Muscle layer of duodenum (tissue), 2 donors: ENCODE data around the gene ART5.
"Not testable (repeated sequence)": the region's sequence is repeated elsewhere in the genome, so short reads cannot be mapped to it uniquely, and the experiment has no call there.

Source experiments
- H3K27ac ChIP-seq: one replicate; pipeline ENCODE4 v1.7.0; 2013; ENCODE audit warnings: mild to moderate bottlenecking, low read length
- H3K27me3 ChIP-seq: one replicate; pipeline ENCODE4 v1.7.0; 2013; ENCODE audit warnings: low read depth, mild to moderate bottlenecking, control low read depth, low read length
- H3K36me3 ChIP-seq, 2 donors: one replicate each; pipeline ENCODE4 v1.7.0; 2013; ENCODE audit warnings: low read length in 2 of 2, control low read depth in 1 of 2, mild to moderate bottlenecking in 1 of 2; ENCODE audit not compliant: insufficient read depth in 2 of 2, control insufficient read depth in 1 of 2
- H3K4me1 ChIP-seq, 2 donors: one replicate each; pipeline ENCODE4 v1.7.0; 2013; ENCODE audit warnings: low read length in 2 of 2, mild to moderate bottlenecking in 2 of 2, control low read depth in 1 of 2, moderate library complexity in 1 of 2; ENCODE audit not compliant: insufficient read depth in 2 of 2, control insufficient read depth in 1 of 2
- H3K4me3 ChIP-seq, 2 donors: one replicate each; pipeline ENCODE4 v1.7.0; 2013; ENCODE audit warnings: low read length in 2 of 2, low read depth in 1 of 2, mild to moderate bottlenecking in 1 of 2
- H3K9me3 ChIP-seq, 2 donors: one replicate each; pipeline ENCODE4 v1.7.0; 2013; ENCODE audit warnings: low read length in 2 of 2, control low read depth in 1 of 2, mild to moderate bottlenecking in 1 of 2; ENCODE audit not compliant: control insufficient read depth in 1 of 2
- donor health status: healthy.

Gene ART5

DNA sequence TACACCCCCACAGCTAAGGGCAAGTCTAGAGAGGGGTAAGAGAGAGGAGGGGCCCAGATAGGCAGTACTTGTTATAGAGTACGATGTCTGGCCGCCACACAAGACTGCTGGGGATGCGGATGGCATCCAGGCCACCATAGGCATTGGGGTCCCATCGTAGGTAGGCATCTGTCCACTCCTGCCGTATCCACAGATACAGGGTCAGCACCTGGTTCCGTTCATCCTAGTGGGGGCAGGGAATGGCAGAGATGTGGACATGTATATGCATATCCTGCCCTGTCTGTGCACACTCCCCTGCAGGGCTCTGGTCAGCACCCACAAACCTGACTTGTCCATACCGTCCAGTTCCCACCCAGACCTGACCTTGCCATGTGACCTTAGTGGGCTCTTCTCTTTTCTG, 27.3 kb upstream of the ART5 start:
- H3K27ac ChIP-seq, result no peak overlapping the region
- H3K27me3 ChIP-seq, result no peaks in the 10 kb centered on the region
- no peak overlapping the region for H3K4me3 ChIP-seq
- H3K4me1 ChIP-seq, result no peaks in the 10 kb centered on the region
- H3K36me3 ChIP-seq, result peaks cover 30 to 95% of the 10 kb centered on the region in 2 donors
- no peaks in the 10 kb centered on the region for H3K9me3 ChIP-seq

DNA sequence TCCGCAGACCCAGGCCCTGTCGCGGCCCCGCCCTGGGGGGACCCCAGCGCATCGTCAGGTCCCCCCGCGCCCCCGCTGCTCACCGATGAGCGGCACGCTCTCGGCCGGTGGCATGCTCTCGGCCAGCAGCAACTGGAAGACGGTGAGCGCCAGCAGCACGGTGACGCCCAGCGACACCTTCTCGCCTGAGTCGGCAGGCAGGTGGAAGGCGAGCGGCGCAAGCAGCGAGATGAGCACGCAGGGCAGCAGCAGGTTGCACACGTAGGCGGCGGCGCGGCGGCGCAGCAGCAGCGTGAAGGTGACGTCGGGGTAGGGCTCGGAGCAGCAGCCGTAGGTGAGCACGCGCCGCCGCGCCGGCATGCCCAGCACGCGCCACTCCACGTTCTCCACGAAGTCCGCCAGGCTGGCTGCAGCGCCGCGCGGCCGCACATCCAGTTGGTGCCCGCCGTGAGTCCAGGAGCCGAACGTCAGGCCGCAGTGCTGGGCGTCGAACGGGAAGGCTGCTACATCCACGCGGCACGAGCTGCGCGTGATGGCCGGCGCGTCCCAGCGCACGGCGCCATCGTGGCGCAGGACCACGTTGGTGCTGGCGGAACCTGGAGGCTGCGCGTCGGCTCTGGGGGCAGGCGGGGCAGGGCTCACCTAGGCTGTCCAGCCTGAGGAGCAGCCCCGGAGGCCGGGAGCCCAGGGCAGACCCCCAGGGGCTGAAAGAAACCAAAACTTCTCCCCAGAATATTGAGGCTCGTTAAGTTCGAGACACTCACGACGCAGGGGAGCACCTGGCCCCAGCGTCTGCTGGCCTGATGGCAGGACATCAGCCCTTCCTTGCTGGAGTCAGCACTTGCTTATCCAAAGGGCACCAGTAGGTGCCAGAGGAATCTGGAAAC, 25.6 kb upstream of the ART5 start:
- Histone ChIP-seq H3K27me3 (no peaks in the 10 kb centered on the region), H3K36me3 (peaks cover 20 to 81% of the 10 kb centered on the region in 2 donors), H3K27ac (no peak overlapping the region), H3K4me1 (no peaks in the 10 kb centered on the region), H3K4me3 (no peak overlapping the region), H3K9me3 (no peaks in the 10 kb centered on the region)

DNA sequence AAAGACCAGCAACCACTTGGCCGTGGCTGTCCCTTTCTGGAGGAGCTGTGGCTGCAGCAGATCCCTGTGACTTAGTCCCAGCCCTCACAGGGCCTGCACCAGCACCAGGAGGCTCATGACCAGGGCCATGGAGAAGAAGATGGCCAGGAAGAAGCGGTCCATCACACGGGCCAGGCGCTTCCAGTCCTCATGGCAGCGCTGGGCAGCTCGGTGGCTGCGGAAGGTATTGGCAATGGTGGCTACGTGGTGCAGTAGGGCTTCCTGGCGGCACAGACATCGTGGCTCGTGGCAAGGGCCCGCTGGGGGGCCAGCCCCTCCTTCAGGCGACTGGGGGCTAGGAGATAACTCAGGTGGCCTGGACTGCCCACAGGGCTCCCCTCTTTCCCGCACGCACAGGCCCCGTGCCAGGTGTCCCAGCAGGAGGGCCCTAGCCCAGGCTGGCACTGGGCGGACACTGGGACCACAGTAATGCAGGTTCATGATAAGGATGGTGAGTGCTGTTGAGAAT, 24.3 kb upstream of the ART5 start:
- H3K27ac ChIP-seq, result no peak overlapping the region
- H3K4me3 ChIP-seq, result no peak overlapping the region
- peaks cover 11 to 68% of the 10 kb centered on the region in 2 donors for H3K36me3 ChIP-seq
- no peaks in the 10 kb centered on the region for H3K9me3 ChIP-seq
- no peaks in the 10 kb centered on the region for H3K27me3 ChIP-seq
- no peaks in the 10 kb centered on the region for H3K4me1 ChIP-seq

DNA sequence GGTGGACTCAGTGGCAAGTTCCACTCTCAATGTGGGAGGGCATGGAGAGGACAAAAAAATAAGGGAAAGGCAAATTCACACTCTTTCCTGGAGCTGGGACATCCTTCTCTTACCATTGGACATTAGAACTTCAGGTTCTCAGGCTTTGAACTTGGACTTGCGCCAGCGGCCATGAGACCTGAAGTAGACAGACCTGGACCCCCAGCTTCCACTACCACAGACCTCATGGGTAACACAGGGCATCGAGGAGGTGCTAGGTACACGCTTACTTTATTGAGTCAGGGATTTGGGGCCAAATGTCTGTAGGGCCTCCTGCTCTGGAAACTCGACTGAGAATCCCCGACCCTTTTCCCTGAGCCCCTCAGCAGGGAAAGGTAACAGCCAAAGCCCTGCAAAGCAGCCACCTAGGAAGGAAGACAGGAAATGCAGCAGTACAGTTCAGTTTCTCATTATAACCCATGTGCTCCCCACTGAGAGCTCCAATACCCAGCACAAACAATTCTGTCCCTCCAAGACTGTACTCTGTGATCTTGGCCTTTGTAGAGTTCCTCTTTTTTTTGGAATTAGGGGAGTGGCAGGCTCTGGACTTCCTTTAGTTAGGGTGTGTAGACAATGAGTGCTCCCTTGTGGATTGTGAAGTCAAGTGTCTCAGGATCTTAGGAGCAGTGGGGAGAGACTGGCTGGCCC, 23.7 kb upstream of the ART5 start:
- Histone ChIP-seq H3K27ac (no peak overlapping the region), H3K36me3 (peaks cover 8 to 62% of the 10 kb centered on the region in 2 donors), H3K4me1 (no peaks in the 10 kb centered on the region), H3K27me3 (no peaks in the 10 kb centered on the region), H3K4me3 (no peak overlapping the region), H3K9me3 (no peaks in the 10 kb centered on the region)

DNA sequence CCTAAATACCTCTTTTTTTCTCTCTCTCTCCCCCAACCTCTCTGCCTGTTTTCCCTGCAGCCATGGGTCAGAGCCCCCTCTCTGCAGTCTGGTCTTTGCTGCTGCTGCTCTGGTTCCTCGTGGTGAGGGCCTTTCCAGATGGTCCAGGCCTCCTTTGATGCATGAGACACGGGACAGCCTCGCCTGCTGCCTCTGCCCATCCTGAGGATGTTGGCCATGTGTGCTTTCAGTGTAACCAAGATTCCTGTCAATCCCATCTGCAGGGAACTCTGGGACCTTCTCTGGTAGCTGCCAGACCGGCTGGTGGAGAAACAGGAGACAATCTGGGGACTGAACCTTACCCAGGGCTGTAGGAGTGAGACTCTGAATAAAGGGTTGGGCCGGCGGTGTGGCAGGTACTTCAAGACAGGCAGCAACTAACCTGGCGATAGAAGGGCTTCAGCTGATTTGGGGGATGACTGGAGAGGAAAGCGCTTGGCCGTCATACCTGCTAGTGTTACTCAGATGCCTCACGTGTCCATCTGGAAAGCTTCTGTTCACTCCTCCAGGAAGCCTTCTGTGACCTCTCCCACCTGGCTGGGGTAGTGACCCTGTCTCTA, 22.3 kb upstream of the ART5 start:
- Histone ChIP-seq H3K4me3 (no peak overlapping the region), H3K9me3 (no peaks in the 10 kb centered on the region), H3K27ac (no peak overlapping the region), H3K27me3 (no peaks in the 10 kb centered on the region), H3K36me3 (peaks cover 5 to 50% of the 10 kb centered on the region in 2 donors), H3K4me1 (no peaks in the 10 kb centered on the region)

DNA sequence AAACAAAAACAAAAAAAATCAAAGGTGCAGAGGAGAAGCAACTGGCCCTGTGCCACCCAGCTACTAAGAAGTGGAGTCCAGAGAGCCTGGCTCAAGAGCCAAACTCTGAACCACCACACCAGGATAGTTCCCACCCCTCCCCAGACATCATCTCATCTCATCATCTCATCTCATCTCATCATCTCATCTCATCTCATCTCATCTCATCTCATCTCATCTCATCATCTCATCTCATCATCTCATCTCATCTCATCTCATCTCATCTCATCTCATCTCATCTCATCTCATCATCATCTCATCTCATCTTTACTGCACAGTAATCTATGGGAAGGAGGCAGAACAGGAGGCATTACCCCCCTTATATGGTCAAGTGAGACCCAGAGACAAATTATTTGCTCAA, 21.1 kb upstream of the ART5 start:
- H3K4me1 ChIP-seq, result no peaks in the 10 kb centered on the region
- H3K36me3 ChIP-seq, result peaks cover 0 to 38% of the 10 kb centered on the region in 2 donors
- no peaks in the 10 kb centered on the region for H3K9me3 ChIP-seq
- no peak overlapping the region for H3K27ac ChIP-seq
- H3K4me3 ChIP-seq, result no peak overlapping the region
- H3K27me3 ChIP-seq, result no peaks in the 10 kb centered on the region

DNA sequence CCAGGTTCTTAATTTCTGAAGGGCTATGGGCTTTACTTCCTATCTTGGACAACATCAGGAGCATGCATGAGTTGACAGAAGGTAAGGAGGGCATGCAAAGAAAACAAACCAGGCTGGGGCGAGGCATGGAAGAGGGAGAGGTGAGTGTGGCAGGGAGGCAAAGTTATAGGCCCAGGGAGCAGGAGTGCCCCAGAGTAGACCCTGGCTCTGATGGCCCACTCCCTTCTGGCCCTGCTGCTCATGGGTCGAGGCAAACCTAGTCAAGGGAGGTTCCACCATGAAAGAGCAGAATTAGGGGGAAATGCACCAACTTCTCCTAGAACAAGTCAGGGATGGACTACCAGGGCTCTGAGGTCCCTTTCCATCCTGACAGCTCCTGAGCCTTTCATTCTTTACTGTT, 19.2 kb upstream of the ART5 start:
- Histone ChIP-seq H3K27me3 (no peaks in the 10 kb centered on the region), H3K27ac (no peak overlapping the region), H3K4me1 (no peaks in the 10 kb centered on the region), H3K4me3 (no peak overlapping the region), H3K36me3 (peaks cover 0 to 19% of the 10 kb centered on the region in 2 donors), H3K9me3 (no peaks in the 10 kb centered on the region)

DNA sequence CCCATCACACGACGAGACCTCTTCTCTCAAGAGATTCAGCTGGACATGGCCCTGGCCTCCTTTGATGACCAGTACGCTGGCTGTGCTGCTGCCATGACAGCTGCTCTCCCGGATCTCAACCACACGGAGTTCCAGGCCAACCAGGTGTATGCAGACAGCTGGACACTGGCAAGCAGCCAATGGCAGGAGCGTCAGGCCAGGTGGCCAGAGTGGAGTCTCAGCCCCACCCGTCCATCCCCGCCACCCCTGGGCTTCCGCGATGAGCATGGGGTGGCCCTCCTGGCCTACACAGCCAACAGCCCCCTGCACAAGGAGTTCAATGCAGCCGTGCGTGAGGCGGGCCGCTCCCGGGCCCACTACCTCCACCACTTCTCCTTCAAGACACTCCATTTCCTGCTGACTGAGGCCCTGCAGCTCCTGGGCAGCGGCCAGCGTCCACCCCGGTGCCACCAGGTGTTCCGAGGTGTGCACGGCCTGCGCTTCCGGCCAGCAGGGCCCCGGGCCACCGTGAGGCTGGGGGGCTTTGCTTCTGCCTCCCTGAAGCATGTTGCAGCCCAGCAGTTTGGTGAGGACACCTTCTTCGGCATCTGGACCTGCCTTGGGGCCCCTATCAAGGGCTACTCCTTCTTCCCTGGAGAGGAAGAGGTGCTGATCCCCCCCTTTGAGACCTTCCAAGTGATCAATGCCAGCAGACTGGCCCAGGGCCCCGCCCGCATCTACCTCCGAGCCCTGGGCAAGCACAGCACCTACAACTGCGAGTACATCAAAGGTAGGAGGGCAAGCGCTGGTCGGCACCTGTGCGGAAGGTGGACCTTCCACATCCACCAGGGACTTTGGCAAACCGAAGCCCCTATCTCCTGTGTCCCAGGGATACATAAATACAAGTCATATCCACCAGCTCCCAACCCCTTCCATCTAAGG, 18.1 kb upstream of the ART5 start:
- H3K4me3 ChIP-seq, result no peak overlapping the region
- no peaks in the 10 kb centered on the region for H3K27me3 ChIP-seq
- no peaks in the 10 kb centered on the region for H3K9me3 ChIP-seq
- H3K27ac ChIP-seq, result no peak overlapping the region
- H3K4me1 ChIP-seq, result no peaks in the 10 kb centered on the region
- H3K36me3 ChIP-seq, result peaks cover 0 to 8% of the 10 kb centered on the region in 2 donors

DNA sequence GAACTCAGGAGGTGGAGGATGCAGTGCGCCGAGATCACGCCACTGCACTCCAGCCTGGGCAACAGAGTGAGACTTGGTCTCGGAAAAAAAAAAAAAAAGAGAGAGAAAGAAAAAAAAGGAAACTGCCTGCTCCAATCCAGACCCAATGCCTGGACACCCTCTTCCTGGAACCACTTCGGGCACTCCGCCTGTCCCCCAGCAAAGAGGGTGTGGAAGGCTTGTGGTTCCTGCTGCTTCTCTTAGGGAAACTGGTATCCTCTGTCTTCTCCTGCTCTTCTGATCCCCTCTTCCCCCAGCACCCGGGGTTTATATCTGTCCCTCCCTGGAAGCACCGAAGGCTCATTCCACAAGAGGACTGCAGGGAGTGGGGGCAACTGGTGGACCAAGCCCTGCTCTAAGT, 16.5 kb upstream of the ART5 start:
- Histone ChIP-seq H3K4me1 (no peaks in the 10 kb centered on the region), H3K9me3 (no peaks in the 10 kb centered on the region), H3K27me3 (no peaks in the 10 kb centered on the region), H3K36me3 (no peaks in the 10 kb centered on the region), H3K27ac (no peak overlapping the region), H3K4me3 (no peak overlapping the region)

DNA sequence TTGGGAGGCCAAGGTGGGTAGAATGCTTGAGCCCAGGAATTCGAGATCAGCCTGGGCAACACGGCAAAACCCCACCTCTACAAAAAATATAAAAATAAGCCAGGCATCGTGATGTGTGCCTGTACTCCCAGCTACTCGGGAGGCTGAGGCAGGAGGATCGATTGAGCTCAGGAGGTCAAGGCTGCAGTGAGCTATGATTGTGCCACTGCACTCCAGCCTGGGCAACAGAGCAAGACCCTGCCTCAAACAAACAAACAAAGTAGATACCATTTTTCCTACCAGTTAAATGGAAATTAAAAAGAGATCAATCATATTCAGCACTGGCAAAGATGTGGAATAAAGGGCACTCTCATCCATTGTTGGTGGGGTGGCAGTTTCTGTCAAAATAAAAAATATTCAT, 15.5 kb upstream of the ART5 start:
- H3K4me3 ChIP-seq, H3K4me1 ChIP-seq, H3K36me3 ChIP-seq, H3K27ac ChIP-seq, H3K9me3 ChIP-seq, H3K27me3 ChIP-seq: not testable (repeated sequence)
